Kidney epithelial cell (primary cell): Measurements from ENCODE around the gene CNOT6. TPM values are rescaled to one million over a fixed set of nuclear protein-coding genes. Genes with fewer than 3 reads are reported as not detected.

Source experiments
- DNase-seq: peaks from one replicate; pipeline ENCODE4 v3.0.0-alpha.2; 2010; ENCODE audit warnings: low read depth
- H3K27me3 ChIP-seq: 2 replicates; pipeline ENCODE4 v1.6.0; 2011; ENCODE audit warnings: low read length; ENCODE audit not compliant: control insufficient read depth, insufficient read depth
- H3K36me3 ChIP-seq: 2 replicates; pipeline ENCODE4 v1.5.1; 2011; ENCODE audit warnings: low read length; ENCODE audit not compliant: control insufficient read depth, insufficient read depth
- H3K4me3 ChIP-seq: 2 replicates; pipeline ENCODE4 v1.5.1; 2011; ENCODE audit warnings: low read depth, mild to moderate bottlenecking, control low read depth, low read length
- total RNA-seq: library from RNA; depleted of rRNA; stranded (reverse); fragments of >200 nt; gene quantifications from 2 replicates; pipeline ENCODE4 v1.2.3, GENCODE V29; 2015
- TF ChIP-seq, protein P1 (sequence below): IDR thresholded peaks from 2 replicates; pipeline ENCODE4 v1.5.1; 2011; ENCODE audit warnings: mild to moderate bottlenecking, moderate library complexity, low read length, control low read depth, inconsistent platforms; ENCODE audit not compliant: insufficient read depth, poor library complexity, severe bottlenecking

The CNOT6 gene
- total RNA-seq, 1 donor from 2014 or later, result 31.1 TPM

DNA sequence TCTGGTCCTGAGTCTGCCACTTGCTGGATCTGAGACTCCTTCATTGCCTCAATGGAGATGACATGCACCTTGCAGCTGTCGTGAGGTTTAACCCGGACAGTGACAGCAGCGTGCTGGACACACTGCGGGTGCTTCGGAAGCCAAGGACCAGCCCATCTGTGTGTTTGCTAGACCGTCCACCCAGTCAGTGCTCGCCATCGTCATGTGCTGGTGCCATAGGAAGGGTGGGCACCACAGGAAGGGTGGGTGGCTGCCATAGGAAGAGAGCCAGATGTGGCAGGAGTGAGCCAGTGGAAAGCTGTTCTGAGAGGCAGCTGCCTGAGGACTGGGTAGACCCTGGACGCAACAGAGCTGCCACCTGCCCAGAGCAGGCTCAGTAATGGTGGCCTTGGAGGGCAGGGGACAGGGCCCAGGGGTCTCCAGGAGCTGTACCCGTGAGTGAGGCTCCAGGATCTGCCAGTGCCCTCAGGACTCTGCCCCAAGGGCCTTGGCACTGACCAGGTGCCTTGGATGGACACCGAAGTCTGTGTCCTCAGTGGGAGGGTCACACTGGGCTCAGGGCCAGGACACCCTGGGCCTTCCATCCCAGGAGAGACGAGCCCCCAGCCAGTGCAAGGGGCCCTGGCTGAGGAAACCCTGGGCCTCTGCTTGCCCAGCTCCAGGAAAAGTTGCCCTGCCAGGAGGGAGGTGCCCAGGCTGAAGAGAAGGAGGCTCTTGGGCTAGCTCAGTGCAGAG, 133.4 kb downstream of the CNOT6 start:
- H3K27me3 ChIP-seq, result no peaks in the 10 kb centered on the region
- no peaks in the 10 kb centered on the region for H3K36me3 ChIP-seq
- DNase-seq, result no peak
- TF ChIP-seq, protein P1, sequence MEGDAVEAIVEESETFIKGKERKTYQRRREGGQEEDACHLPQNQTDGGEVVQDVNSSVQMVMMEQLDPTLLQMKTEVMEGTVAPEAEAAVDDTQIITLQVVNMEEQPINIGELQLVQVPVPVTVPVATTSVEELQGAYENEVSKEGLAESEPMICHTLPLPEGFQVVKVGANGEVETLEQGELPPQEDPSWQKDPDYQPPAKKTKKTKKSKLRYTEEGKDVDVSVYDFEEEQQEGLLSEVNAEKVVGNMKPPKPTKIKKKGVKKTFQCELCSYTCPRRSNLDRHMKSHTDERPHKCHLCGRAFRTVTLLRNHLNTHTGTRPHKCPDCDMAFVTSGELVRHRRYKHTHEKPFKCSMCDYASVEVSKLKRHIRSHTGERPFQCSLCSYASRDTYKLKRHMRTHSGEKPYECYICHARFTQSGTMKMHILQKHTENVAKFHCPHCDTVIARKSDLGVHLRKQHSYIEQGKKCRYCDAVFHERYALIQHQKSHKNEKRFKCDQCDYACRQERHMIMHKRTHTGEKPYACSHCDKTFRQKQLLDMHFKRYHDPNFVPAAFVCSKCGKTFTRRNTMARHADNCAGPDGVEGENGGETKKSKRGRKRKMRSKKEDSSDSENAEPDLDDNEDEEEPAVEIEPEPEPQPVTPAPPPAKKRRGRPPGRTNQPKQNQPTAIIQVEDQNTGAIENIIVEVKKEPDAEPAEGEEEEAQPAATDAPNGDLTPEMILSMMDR, result no peak
- no peak overlapping the region for H3K4me3 ChIP-seq

Other genes with a start within 250 kb of the CNOT6 start
- 22.5 and 25.1 TPM in 2 replicates for gene MAPK9, start 202.3 kb upstream of the CNOT6 start, total RNA-seq
- 4.0 and 7.7 TPM in 2 replicates for gene GFPT2, start 141.0 kb upstream of the CNOT6 start, total RNA-seq
- 3.7 TPM in 1 of 2 replicates, not detected in the other for gene SCGB3A1, start 97.1 kb downstream of the CNOT6 start, total RNA-seq
- gene FLT4, start 155.2 kb downstream of the CNOT6 start, total RNA-seq, result 1.1 and 2.6 TPM in 2 replicates
- gene OR2Y1, start 245.7 kb downstream of the CNOT6 start, total RNA-seq, result not detected in 2 replicates